DMS 273 (cell line): ENCODE measurements around the gene BLMH.

ENCODE experiments used
- DNase-seq: peaks from one replicate; lab custom pipeline; 2025; ENCODE audit not compliant: unreplicated experiment; lab: John Stamatoyannopoulos, UW

Gene BLMH

GRCh38 chr17:30251931-30252330, 39.8 kb downstream of the BLMH start:
- no peak for DNase-seq

- no peak for DNase-seq
These were observed 42.3 kb downstream of the BLMH start for GRCh38 chr17:30249460-30249859.

GRCh38 chr17:30248786-30249185, 43.0 kb downstream of the BLMH start:
- DNase-seq, result no peak

- no peak for DNase-seq
These were observed 45.3 kb downstream of the BLMH start for GRCh38 chr17:30246460-30246859.

- no peak for DNase-seq
These were observed 46.8 kb downstream of the BLMH start for GRCh38 chr17:30244853-30245385.

GRCh38 chr17:30243568-30243967, 48.2 kb downstream of the BLMH start:
- no peak for DNase-seq

- DNase-seq, result no peak
These were observed 48.7 kb downstream of the BLMH start for GRCh38 chr17:30243002-30243401.

- DNase-seq, result no peak
These were observed 50.7 kb downstream of the BLMH start for GRCh38 chr17:30241051-30241450.

- DNase-seq, result no peak
These were observed 51.6 kb downstream of the BLMH start for GRCh38 chr17:30240177-30240576.

GRCh38 chr17:30239089-30239462, 52.7 kb downstream of the BLMH start:
- DNase-seq, result peak; percentile 41

GRCh38 chr17:30238387-30239088, 53.2 kb downstream of the BLMH start:
- DNase-seq, result no peak

GRCh38 chr17:30238003-30238344, 53.8 kb downstream of the BLMH start:
- DNase-seq, result no peak

GRCh38 chr17:30237296-30238002, 54.3 kb downstream of the BLMH start:
- peak; percentile 19 for DNase-seq

- DNase-seq, result peak; percentile 62
These were observed 55.0 kb downstream of the BLMH start for GRCh38 chr17:30236766-30237165.

- DNase-seq, result no peak
These were observed 55.5 kb downstream of the BLMH start for GRCh38 chr17:30236297-30236624.

- DNase-seq, result peak; percentile 66
These were observed 56.1 kb downstream of the BLMH start, which contains the start of gene SLC6A4 for GRCh38 chr17:30235386-30236296. SLC6A4 (minus strand) TSS chr17:30235697; CDS start chr17:30221958, 13,739 bp downstream.

- no peak for DNase-seq
These were observed 56.8 kb downstream of the BLMH start for GRCh38 chr17:30234964-30235363.

- no peak for DNase-seq
These were observed 57.4 kb downstream of the BLMH start for GRCh38 chr17:30234296-30234695.

- DNase-seq, result no peak
These were observed 58.8 kb downstream of the BLMH start for GRCh38 chr17:30232824-30233427.

GRCh38 chr17:30232015-30232823, 59.5 kb downstream of the BLMH start:
- DNase-seq, result no peak
